Astrocyte (in vitro differentiated cells and primary cell): ENCODE results near the gene TRIM39. TPM values are rescaled to one million over a fixed set of nuclear protein-coding genes. Genes with fewer than 3 reads are reported as not detected.

Experiments
- DNase-seq: peaks from one replicate; pipeline ENCODE4 v3.0.0-alpha.2; 2010; ENCODE audit warnings: low read depth
- FAIRE-seq: peaks from 2 replicates; lab custom pipeline; 2011; peaks lifted over from hg19 to GRCh38; lab: Jason Lieb, UNC
- H2AFZ ChIP-seq: 2 replicates; pipeline ENCODE4 v1.6.0; 2012; ENCODE audit warnings: low read depth, low read length, inconsistent platforms
- H3K27ac ChIP-seq: 2 replicates; pipeline ENCODE4 v1.5.1; 2011; ENCODE audit warnings: low read depth, low read length, inconsistent platforms
- H3K27me3 ChIP-seq: 2 replicates; pipeline ENCODE4 v1.6.0; 2011; ENCODE audit warnings: low read length, inconsistent platforms; ENCODE audit not compliant: insufficient read depth
- H3K36me3 ChIP-seq: 2 replicates; pipeline ENCODE4 v1.5.1; 2011; ENCODE audit warnings: low read length, inconsistent platforms; ENCODE audit not compliant: insufficient read depth
- H3K4me1 ChIP-seq: 2 replicates; pipeline ENCODE4 v1.5.1; 2011; ENCODE audit warnings: low read length, inconsistent platforms; ENCODE audit not compliant: insufficient read depth
- H3K4me2 ChIP-seq: 2 replicates; pipeline ENCODE4 v1.6.0; 2012; ENCODE audit warnings: low read length, inconsistent platforms
- H3K4me3 ChIP-seq: 2 replicates; pipeline ENCODE4 v1.5.1; 2011; ENCODE audit warnings: low read depth, mild to moderate bottlenecking, low read length, inconsistent platforms; ENCODE audit not compliant: insufficient read depth
- H3K79me2 ChIP-seq: 2 replicates; pipeline ENCODE4 v1.6.0; 2012; ENCODE audit warnings: mild to moderate bottlenecking, low read length, inconsistent platforms; ENCODE audit not compliant: insufficient read depth
- H3K9ac ChIP-seq: 2 replicates; pipeline ENCODE4 v1.6.0; 2012; ENCODE audit warnings: mild to moderate bottlenecking, low read length, inconsistent platforms
- H3K9me3 ChIP-seq: 2 replicates; pipeline ENCODE4 v1.5.1; 2012; ENCODE audit warnings: low read depth, mild to moderate bottlenecking, low read length, inconsistent platforms; ENCODE audit not compliant: insufficient read depth
- H4K20me1 ChIP-seq: 2 replicates; pipeline ENCODE4 v1.6.0; 2012; ENCODE audit warnings: low read length, inconsistent platforms; ENCODE audit not compliant: insufficient read depth
- H3K27ac Mint-ChIP-seq: one replicate; pipeline ENCODE4 v1.8.0; 2021; ENCODE audit warnings: mild to moderate bottlenecking, mixed read lengths; ENCODE audit not compliant: unreplicated experiment
- H3K27me3 Mint-ChIP-seq: one replicate; pipeline ENCODE4 v1.8.0; 2021; ENCODE audit warnings: low read depth, mixed read lengths; ENCODE audit not compliant: unreplicated experiment
- H3K36me3 Mint-ChIP-seq: one replicate; pipeline ENCODE4 v1.8.0; 2021; ENCODE audit warnings: low read depth, mixed read lengths; ENCODE audit not compliant: unreplicated experiment
- H3K4me1 Mint-ChIP-seq: one replicate; pipeline ENCODE4 v1.8.0; 2021; ENCODE audit warnings: low read depth, mixed read lengths; ENCODE audit not compliant: unreplicated experiment
- H3K4me3 Mint-ChIP-seq: one replicate; pipeline ENCODE4 v1.8.0; 2021; ENCODE audit warnings: mild to moderate bottlenecking, moderate library complexity, mixed read lengths; ENCODE audit not compliant: unreplicated experiment
- H3K9me3 Mint-ChIP-seq: one replicate; pipeline ENCODE4 v1.8.0; 2021; ENCODE audit warnings: mild to moderate bottlenecking, mixed read lengths; ENCODE audit not compliant: unreplicated experiment
- CTCF ChIP-seq: IDR thresholded peaks from 2 replicates; pipeline ENCODE4 v1.5.1; 2011; ENCODE audit warnings: low read depth, mild to moderate bottlenecking, inconsistent platforms, low read length, moderate library complexity; ENCODE audit not compliant: insufficient read depth
- EZH2 ChIP-seq: IDR thresholded peaks from 2 replicates; pipeline ENCODE4 v1.6.1; 2012; ENCODE audit warnings: mild to moderate bottlenecking, low read length, inconsistent platforms; ENCODE audit not compliant: insufficient read depth
- total RNA-seq: library from RNA; stranded (reverse); gene quantifications from 2 replicates; pipeline ENCODE4 v1.2.1, GENCODE V29; 2021

The TRIM39 gene
- total RNA-seq, 1 donor from 2014 or later, result 20.7 TPM

GRCh38 chr6:30341218-30341617 lies 14.5 kb downstream of the TRIM39 start:
- H3K79me2 ChIP-seq, result peaks cover 5% of the 10 kb centered on the region
- DNase-seq (no peak), FAIRE-seq (no peak)
- Mint-ChIP-seq H3K4me3 (no peak overlapping the region), H3K27ac (no peak overlapping the region), H3K9me3 (no peaks in the 10 kb centered on the region), H3K4me1 (peaks cover 11% of the 10 kb centered on the region), H3K27me3 (no peaks in the 10 kb centered on the region), H3K36me3 (peaks cover 23% of the 10 kb centered on the region)
- H2AFZ ChIP-seq, result no peak overlapping the region
- no peak overlapping the region for H3K27ac ChIP-seq
- no peaks in the 10 kb centered on the region for H3K9me3 ChIP-seq
- H3K9ac ChIP-seq, result no peak overlapping the region
- peaks cover 6% of the 10 kb centered on the region for H4K20me1 ChIP-seq
- no peaks in the 10 kb centered on the region for H3K27me3 ChIP-seq
- peaks cover 10% of the 10 kb centered on the region for H3K4me1 ChIP-seq
- H3K4me2 ChIP-seq, result no peak overlapping the region
- no peak for TF ChIP-seq CTCF
- TF ChIP-seq EZH2, result no peak
- no peak overlapping the region for H3K4me3 ChIP-seq
- peaks cover 31% of the 10 kb centered on the region for H3K36me3 ChIP-seq

- H4K20me1 ChIP-seq, result peaks cover 8% of the 10 kb centered on the region
- no peak overlapping the region for H3K27ac Mint-ChIP-seq
Observed at GRCh38 chr6:30341728-30342127, 15.0 kb downstream of the TRIM39 start.

More at GRCh38 chr6:30341728-30342127, 15.0 kb downstream of the TRIM39 start:
- Histone ChIP-seq H3K4me1 (peaks cover 10% of the 10 kb centered on the region), H3K36me3 (peaks cover 27% of the 10 kb centered on the region), H2AFZ (no peak overlapping the region), H3K79me2 (peaks cover 5% of the 10 kb centered on the region), H3K4me3 (no peak overlapping the region), H3K9me3 (no peaks in the 10 kb centered on the region), H3K4me2 (no peak overlapping the region), H3K9ac (no peak overlapping the region), H3K27me3 (no peaks in the 10 kb centered on the region), H3K27ac (no peak overlapping the region)
- Mint-ChIP-seq H3K27me3 (no peaks in the 10 kb centered on the region), H3K36me3 (peaks cover 21% of the 10 kb centered on the region), H3K4me1 (peaks cover 11% of the 10 kb centered on the region), H3K9me3 (no peaks in the 10 kb centered on the region), H3K4me3 (no peak overlapping the region)
- DNase-seq, result no peak
- TF ChIP-seq CTCF, result no peak
- no peak for TF ChIP-seq EZH2
- FAIRE-seq, result no peak
